Tibial artery (tissue), 4 donors: Measurements from ENCODE around the gene KRTAP23-1.

Experiments used
- DNase-seq, 2 donors: peaks; one replicate each; pipeline ENCODE4 v3.0.0-alpha.2; 2019
- H3K27ac ChIP-seq, 2 donors: fragments of 200-600 bp; sonication (generic) in 1 of 2; 1 replicate in 1 of 2; 2 replicates in 1 of 2; pipeline ENCODE4 v1.5.1; 2018 to 2019; ENCODE audit warnings: mild to moderate bottlenecking in 1 of 2
- H3K27me3 ChIP-seq, 2 donors: fragments of 200-600 bp; sonication (generic) in 1 of 2; one replicate each; pipeline versions ENCODE4 v1.5.1 to v1.6.0; 2016 to 2019
- H3K36me3 ChIP-seq, 3 donors: fragments of 200-600 bp; sonication (generic) in 2 of 3; one replicate each; pipeline ENCODE4 v1.5.1; 2016 to 2019; ENCODE audit warnings: mild to moderate bottlenecking in 2 of 3
- H3K4me1 ChIP-seq, 4 donors: fragments of 200-600 bp; sonication (generic) in 2 of 4; 1 replicate in 3 of 4; 2 replicates in 1 of 4; pipeline ENCODE4 v1.5.1; 2016 to 2019
- H3K4me3 ChIP-seq, 2 donors: fragments of 200-600 bp; sonication (generic) in 1 of 2; 1 replicate in 1 of 2; 2 replicates in 1 of 2; pipeline ENCODE4 v1.5.1; 2018 to 2019; ENCODE audit warnings: mild to moderate bottlenecking in 2 of 2
- H3K9me3 ChIP-seq, 3 donors: fragments of 200-600 bp; sonication (generic) in 1 of 3; one replicate each; pipeline ENCODE4 v1.5.1; 2016 to 2019
- CTCF ChIP-seq, 2 experiments: fragments of 200-600 bp in 1 of 2; fragments of 450-650 bp in 1 of 2; IDR thresholded peaks; one replicate each; pipeline ENCODE4 v1.5.1; 2017 to 2019; ENCODE audit warnings: antibody characterized with exemption in 2 of 2, mild to moderate bottlenecking in 1 of 2, moderate library complexity in 1 of 2
- intact Hi-C: fragments of 100-400 bp; cut with DNase I; formaldehyde crosslinking; loops from one replicate; pipeline ENCODE4 v1.15.0; 2023; ENCODE audit warnings: low total_unique reads

Gene KRTAP23-1

DNA sequence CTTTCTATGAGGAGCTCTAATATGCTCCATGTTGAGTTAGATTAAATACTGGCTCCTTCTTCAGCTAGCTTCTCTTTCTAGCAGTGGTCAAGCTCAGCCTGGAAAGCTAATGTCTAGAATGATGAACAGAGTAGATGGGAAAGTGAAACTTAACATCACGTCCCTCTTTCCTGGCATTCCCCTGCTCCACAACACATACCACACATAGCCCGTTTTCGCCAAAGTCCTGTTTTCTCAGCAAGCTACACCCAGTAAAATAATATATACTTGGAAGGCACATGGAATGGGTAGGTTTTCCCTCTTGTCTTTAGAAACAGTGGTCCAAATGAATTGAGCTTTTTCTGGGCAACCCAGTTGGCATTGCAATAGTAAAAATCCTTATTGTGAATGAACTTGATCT is 14.7 kb downstream of the KRTAP23-1 start:
- peak overlapping the region; percentile 17 to 31 for H3K4me3 ChIP-seq
- H3K4me1 ChIP-seq = peaks cover 0 to 41% (median 3%) of the 10 kb centered on the region in 4 donors
- H3K27ac ChIP-seq = peak overlapping the region; percentile 13 to 50
- H3K27me3 ChIP-seq = no peaks in the 10 kb centered on the region
- no peaks in the 10 kb centered on the region for H3K9me3 ChIP-seq
- H3K36me3 ChIP-seq = no peaks in the 10 kb centered on the region
- intact Hi-C loops = no loop called here
- TF ChIP-seq CTCF (IDR thresholded peaks at IDR 0.05) = no peak
- DNase-seq = no peak

DNA sequence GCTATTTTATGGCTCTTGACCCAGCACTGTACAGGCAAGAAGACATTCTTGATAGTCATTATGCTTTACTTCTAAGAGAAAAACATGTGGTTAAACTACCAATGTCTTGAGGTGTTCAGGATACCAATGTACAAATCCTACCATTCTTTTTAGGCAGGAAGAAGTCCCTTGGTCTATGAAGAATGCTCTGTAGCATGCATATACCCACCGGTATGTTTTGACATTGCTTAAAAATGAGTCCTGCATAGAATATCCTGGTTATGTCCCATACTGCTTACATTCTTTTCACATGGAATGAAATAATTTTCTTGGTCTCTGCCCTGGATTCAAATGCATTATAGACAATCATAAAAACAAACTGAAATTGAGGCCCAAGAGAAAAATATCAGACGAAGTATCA is 15.7 kb downstream of the KRTAP23-1 start:
- H3K27me3 ChIP-seq = no peaks in the 10 kb centered on the region
- H3K4me3 ChIP-seq = no peak overlapping the region
- no peak for TF ChIP-seq CTCF (IDR thresholded peaks at IDR 0.05)
- no peak for DNase-seq
- no peaks in the 10 kb centered on the region for H3K9me3 ChIP-seq
- intact Hi-C loops = no loop called here
- no peak overlapping the region for H3K27ac ChIP-seq
- H3K36me3 ChIP-seq = no peaks in the 10 kb centered on the region
- H3K4me1 ChIP-seq = peaks cover 0 to 31% (median 3%) of the 10 kb centered on the region in 4 donors

GRCh38 chr21:30329203-30329875 is 19.1 kb downstream of the KRTAP23-1 start:
- DNase-seq = no peak
- H3K36me3 ChIP-seq = no peaks in the 10 kb centered on the region
- no peaks in the 10 kb centered on the region for H3K27me3 ChIP-seq
- intact Hi-C loops = no loop called here
- H3K4me1 ChIP-seq = peaks cover 0 to 12% (median 0%) of the 10 kb centered on the region in 4 donors
- no peak for TF ChIP-seq CTCF (IDR thresholded peaks at IDR 0.05)
- H3K4me3 ChIP-seq = no peak overlapping the region
- H3K9me3 ChIP-seq = peaks cover 0 to 5% (median 0%) of the 10 kb centered on the region in 3 donors
- H3K27ac ChIP-seq = no peak overlapping the region

DNA sequence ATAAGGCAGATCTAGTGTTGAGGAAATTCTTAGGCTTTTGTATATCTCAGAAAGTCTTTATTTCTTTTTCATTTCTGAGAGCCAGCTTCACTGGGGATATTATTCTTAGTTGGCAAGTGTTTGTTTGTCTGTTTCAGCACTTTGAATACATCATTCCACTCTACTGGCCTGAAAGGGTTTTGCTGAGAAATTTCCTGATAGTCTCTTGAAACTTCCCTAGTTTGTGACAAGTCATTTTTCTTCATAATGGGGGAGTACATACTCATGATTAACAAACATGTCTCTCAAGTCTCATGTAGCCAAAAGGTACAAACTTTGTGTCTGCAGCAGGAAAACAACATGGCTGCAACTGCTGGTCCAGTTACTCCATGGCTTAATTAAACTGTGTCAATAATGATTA is 22.0 kb downstream of the KRTAP23-1 start:
- DNase-seq = no peak
- Histone ChIP-seq H3K27ac (no peak overlapping the region), H3K4me1 (peaks cover 0 to 4% (median 0%) of the 10 kb centered on the region in 4 donors), H3K27me3 (no peaks in the 10 kb centered on the region), H3K9me3 (peaks cover 0 to 5% (median 0%) of the 10 kb centered on the region in 3 donors), H3K36me3 (no peaks in the 10 kb centered on the region), H3K4me3 (no peak overlapping the region)
- intact Hi-C loops = no loop called here
- TF ChIP-seq CTCF (IDR thresholded peaks at IDR 0.05) = no peak

DNA sequence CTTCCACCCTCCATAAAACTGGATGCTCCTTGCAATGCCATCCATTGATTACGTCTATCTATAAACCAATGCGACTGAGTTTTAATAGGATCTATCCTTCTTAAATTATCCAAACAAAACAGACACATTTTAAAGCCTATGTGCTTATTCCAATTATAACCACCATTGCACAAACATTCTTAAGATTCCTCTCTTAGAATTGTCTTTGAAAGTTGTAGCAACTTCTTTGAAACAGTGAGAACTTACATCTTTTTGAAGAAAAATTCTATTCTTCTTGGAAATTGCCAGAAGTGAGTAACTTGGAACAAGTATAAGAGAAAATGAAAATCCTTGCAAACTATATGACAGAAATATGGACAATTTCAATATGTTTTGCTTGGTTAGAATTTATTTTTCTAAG is 28.2 kb downstream of the KRTAP23-1 start, which contains the start of gene KRTAP26-1:
Gene KRTAP26-1 (minus strand): TSS at position 101 of the 400 bp plus-strand sequence. CDS start 280 bp downstream, outside the sequence.
- peak within 1 kb of the TSS in 1 of 2 donors; percentile 15 for H3K27ac ChIP-seq
- peaks cover 0 to 13% (median 2%) of the 10 kb centered on the region in 4 donors for H3K4me1 ChIP-seq
- H3K36me3 ChIP-seq = no peaks in the 10 kb centered on the region
- intact Hi-C loops = no loop called here
- no peaks in the 10 kb centered on the region for H3K9me3 ChIP-seq
- TF ChIP-seq CTCF (IDR thresholded peaks at IDR 0.05) = no peak
- H3K27me3 ChIP-seq = no peaks in the 10 kb centered on the region
- no peak within 1 kb of the TSS for H3K4me3 ChIP-seq
- no peak for DNase-seq
